ENCODE results near the gene PIEZO2. TPM values are rescaled to one million over a fixed set of nuclear protein-coding genes. Genes with fewer than 3 reads are reported as not detected.

PIEZO2 gene
- total RNA-seq, 1 experiment from 2014 or later = 0.11 TPM

DNA sequence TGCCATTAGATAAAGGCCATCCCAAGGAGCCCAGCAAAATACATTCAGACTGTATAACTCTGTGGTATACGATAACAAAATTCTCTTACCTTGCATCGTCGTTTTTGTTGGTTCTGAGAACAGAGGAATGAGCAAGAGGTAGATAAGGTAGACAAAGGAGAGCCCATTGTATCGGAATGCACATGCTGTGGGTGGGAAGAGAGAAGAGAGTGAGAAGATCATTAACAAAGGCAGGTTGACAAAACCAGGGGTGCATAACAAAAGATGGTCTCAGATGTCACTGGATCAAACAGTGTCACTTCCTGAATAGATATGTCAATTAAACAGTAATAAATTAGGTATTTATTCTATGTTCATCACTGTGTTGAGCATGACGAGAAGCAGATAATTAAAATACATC is 83.3 kb downstream of the PIEZO2 start:
- TF ChIP-seq, protein P1, sequence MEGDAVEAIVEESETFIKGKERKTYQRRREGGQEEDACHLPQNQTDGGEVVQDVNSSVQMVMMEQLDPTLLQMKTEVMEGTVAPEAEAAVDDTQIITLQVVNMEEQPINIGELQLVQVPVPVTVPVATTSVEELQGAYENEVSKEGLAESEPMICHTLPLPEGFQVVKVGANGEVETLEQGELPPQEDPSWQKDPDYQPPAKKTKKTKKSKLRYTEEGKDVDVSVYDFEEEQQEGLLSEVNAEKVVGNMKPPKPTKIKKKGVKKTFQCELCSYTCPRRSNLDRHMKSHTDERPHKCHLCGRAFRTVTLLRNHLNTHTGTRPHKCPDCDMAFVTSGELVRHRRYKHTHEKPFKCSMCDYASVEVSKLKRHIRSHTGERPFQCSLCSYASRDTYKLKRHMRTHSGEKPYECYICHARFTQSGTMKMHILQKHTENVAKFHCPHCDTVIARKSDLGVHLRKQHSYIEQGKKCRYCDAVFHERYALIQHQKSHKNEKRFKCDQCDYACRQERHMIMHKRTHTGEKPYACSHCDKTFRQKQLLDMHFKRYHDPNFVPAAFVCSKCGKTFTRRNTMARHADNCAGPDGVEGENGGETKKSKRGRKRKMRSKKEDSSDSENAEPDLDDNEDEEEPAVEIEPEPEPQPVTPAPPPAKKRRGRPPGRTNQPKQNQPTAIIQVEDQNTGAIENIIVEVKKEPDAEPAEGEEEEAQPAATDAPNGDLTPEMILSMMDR (IDR thresholded peaks at IDR 0.05; ENCODE audit: insufficient read depth in 1 of 2, low read depth in 1 of 2, low read length in 1 of 2, severe bottlenecking in 1 of 2, unreplicated experiment in 1 of 2) = no peak

GRCh38 chr18:11064727-11065460 is 84.5 kb downstream of the PIEZO2 start:
- H3K27ac Mint-ChIP-seq (ENCODE audit: unreplicated experiment) = no peak overlapping the region
- no TSS peak for BruUV-seq (replicated peaks)
- intact Hi-C loops (cut with micrococcal nuclease; ENCODE audit: unreplicated experiment) = no loop called here

More for the DNA sequence above, 83.3 kb downstream of the PIEZO2 start:
- no peak overlapping the region for H3K27ac Mint-ChIP-seq (ENCODE audit: unreplicated experiment)
- H3K27me3 ChIP-seq (replicated peaks; ENCODE audit: control insufficient read depth, insufficient read depth, low read length) = no peaks in the 10 kb centered on the region
- CTCF ChIA-PET = no interaction called here
- intact Hi-C loops (cut with micrococcal nuclease; ENCODE audit: unreplicated experiment) = no loop called here
- peaks cover 6% of the 10 kb centered on the region for H3K4me1 Mint-ChIP-seq (ENCODE audit: low read depth, unreplicated experiment)
- no peaks in the 10 kb centered on the region for H3K4me1 ChIP-seq
- H3K36me3 Mint-ChIP-seq (ENCODE audit: insufficient read depth, unreplicated experiment) = no peaks in the 10 kb centered on the region
- no peak overlapping the region for H3K4me3 Mint-ChIP-seq (ENCODE audit: unreplicated experiment)
- H3K9me3 ChIP-seq = no peaks in the 10 kb centered on the region
- no TSS peak for BruUV-seq (replicated peaks)
- H3K9me3 Mint-ChIP-seq (ENCODE audit: unreplicated experiment) = peaks cover 25% of the 10 kb centered on the region
- H3K4me3 ChIP-seq (ENCODE audit: low read depth, low read length) = no peak overlapping the region
- H3K36me3 ChIP-seq (ENCODE audit: control insufficient read depth, insufficient read depth, low read length) = no peaks in the 10 kb centered on the region
- POLR2A ChIA-PET = no interaction called here
- H3K27me3 Mint-ChIP-seq (ENCODE audit: insufficient read depth, unreplicated experiment) = no peaks in the 10 kb centered on the region
- DNase-seq = no peak

DNA sequence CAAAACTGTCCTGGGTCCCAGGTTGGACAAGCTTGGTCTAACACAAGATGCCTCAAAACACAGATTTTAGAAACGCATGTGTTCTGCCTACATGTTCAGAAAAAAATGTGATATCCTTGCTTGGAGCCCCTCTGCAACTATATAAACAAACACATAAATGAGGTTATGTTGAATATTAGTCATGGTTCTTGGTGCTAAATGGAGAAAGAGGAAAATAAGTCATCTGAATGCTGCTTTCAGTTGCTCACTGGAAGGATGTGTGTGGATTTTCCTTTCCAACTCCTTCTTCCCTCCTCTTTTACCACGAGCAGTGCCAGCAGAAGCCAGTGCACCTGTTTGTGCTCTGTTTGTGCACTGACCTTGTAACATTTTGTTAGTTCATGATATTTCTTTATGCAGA is 85.3 kb downstream of the PIEZO2 start:
- Histone ChIP-seq H3K4me1 (no peaks in the 10 kb centered on the region), H3K9me3 (no peaks in the 10 kb centered on the region), H3K36me3 (ENCODE audit: control insufficient read depth, insufficient read depth, low read length) (no peaks in the 10 kb centered on the region), H3K27me3 (replicated peaks; ENCODE audit: control insufficient read depth, insufficient read depth, low read length) (no peaks in the 10 kb centered on the region), H3K4me3 (ENCODE audit: low read depth, low read length) (no peak overlapping the region)
- intact Hi-C loops (cut with micrococcal nuclease; ENCODE audit: unreplicated experiment) = no loop called here
- no peak overlapping the region for H3K27ac Mint-ChIP-seq (ENCODE audit: unreplicated experiment)
- H3K9me3 Mint-ChIP-seq (ENCODE audit: unreplicated experiment) = peaks cover 25% of the 10 kb centered on the region
- no TSS peak for BruUV-seq (replicated peaks)
- H3K36me3 Mint-ChIP-seq (ENCODE audit: insufficient read depth, unreplicated experiment) = no peaks in the 10 kb centered on the region
- DNase-seq = no peak
- no peak overlapping the region for H3K4me3 Mint-ChIP-seq (ENCODE audit: unreplicated experiment)
- no peaks in the 10 kb centered on the region for H3K27me3 Mint-ChIP-seq (ENCODE audit: insufficient read depth, unreplicated experiment)
- no peaks in the 10 kb centered on the region for H3K4me1 Mint-ChIP-seq (ENCODE audit: low read depth, unreplicated experiment)
- ChIA-PET CTCF (no interaction called here), POLR2A (no interaction called here)
- TF ChIP-seq, protein P1 (IDR thresholded peaks at IDR 0.05; ENCODE audit: insufficient read depth in 1 of 2, low read depth in 1 of 2, low read length in 1 of 2, severe bottlenecking in 1 of 2, unreplicated experiment in 1 of 2) = no peak

More at GRCh38 chr18:11064727-11065460, 84.5 kb downstream of the PIEZO2 start:
- ChIA-PET POLR2A (no interaction called here), CTCF (no interaction called here)
- no peak overlapping the region for H3K4me3 ChIP-seq (ENCODE audit: low read depth, low read length)
- TF ChIP-seq, protein P1 (IDR thresholded peaks at IDR 0.05; ENCODE audit: insufficient read depth in 1 of 2, low read depth in 1 of 2, low read length in 1 of 2, severe bottlenecking in 1 of 2, unreplicated experiment in 1 of 2) = no peak
- no peaks in the 10 kb centered on the region for H3K36me3 ChIP-seq (ENCODE audit: control insufficient read depth, insufficient read depth, low read length)
- Mint-ChIP-seq H3K4me3 (ENCODE audit: unreplicated experiment) (no peak overlapping the region), H3K9me3 (ENCODE audit: unreplicated experiment) (peaks cover 25% of the 10 kb centered on the region), H3K36me3 (ENCODE audit: insufficient read depth, unreplicated experiment) (no peaks in the 10 kb centered on the region), H3K27me3 (ENCODE audit: insufficient read depth, unreplicated experiment) (no peaks in the 10 kb centered on the region), H3K4me1 (ENCODE audit: low read depth, unreplicated experiment) (no peaks in the 10 kb centered on the region)
- H3K9me3 ChIP-seq = no peaks in the 10 kb centered on the region
- H3K27me3 ChIP-seq (replicated peaks; ENCODE audit: control insufficient read depth, insufficient read depth, low read length) = no peaks in the 10 kb centered on the region
- no peaks in the 10 kb centered on the region for H3K4me1 ChIP-seq
- no peak for DNase-seq
